GM19452 (cell line): Measurements from ENCODE around the gene DOP1A.

Experiments used
- ATAC-seq: cut with Tn5 transposase; IDR thresholded peaks from one replicate; pipeline ENCODE4 v1.9.1; 2021; ENCODE audit not compliant: unreplicated experiment

Gene DOP1A

GRCh38 chr6:83199173-83199862 is 131.8 kb downstream of the DOP1A start:
- ATAC-seq: no peak

GRCh38 chr6:83199863-83200225 is 132.4 kb downstream of the DOP1A start:
- no peak for ATAC-seq

GRCh38 chr6:83202031-83202430 is 134.6 kb downstream of the DOP1A start:
- no peak for ATAC-seq

GRCh38 chr6:83215131-83216047 is 147.9 kb downstream of the DOP1A start:
- peak; percentile 99 for ATAC-seq

- ATAC-seq: no peak
Observed at GRCh38 chr6:83216806-83217205, 149.3 kb downstream of the DOP1A start.
